ENCODE results near the gene SFT2D2. TPM values are rescaled to one million over a fixed set of nuclear protein-coding genes. Genes with fewer than 3 reads are reported as not detected.
A peak's percentile ranks its signal among the peaks of the same experiment; 100 is the strongest.

Gene SFT2D2
- total and polyA plus RNA-seq, 10 donors = 6.1 to 97.1 (median 61.3) TPM

- H3K36me3 ChIP-seq = peaks cover 0 to 100% (median 56%) of the 10 kb centered on the region in 6 donors
- no peaks in the 10 kb centered on the region for H3K9me3 ChIP-seq
- no peak for DNase-seq
- H3K4me1 ChIP-seq = peaks cover 2 to 53% (median 23%) of the 10 kb centered on the region in 6 donors
- TF ChIP-seq POLR2A (IDR thresholded peaks at IDR 0.05) (no peak), POLR2AphosphoS5 (IDR thresholded peaks at IDR 0.05) (no peak), CTCF (IDR thresholded peaks at IDR 0.05 in 8 of 11, conservative IDR thresholded peaks at IDR 0.05 in 3 of 11) (no peak)
- H3K27me3 ChIP-seq (replicated peaks in 1 of 7) = no peaks in the 10 kb centered on the region
- 90 to 97% (median 93%) methylated on average over 3 of the region's 3 CpGs for WGBS, 5 donors
- intact Hi-C loops (cut with DNase I; ENCODE audit: low total_unique reads) = no loop called here
- no peak overlapping the region for H3K4me3 ChIP-seq
- peak overlapping the region in 3 of 8 donors; percentile 0 to 73 (median 71) for H3K27ac ChIP-seq
These were observed 19.2 kb downstream of the SFT2D2 start for GRCh38 chr1:168245042-168245441.

- Histone ChIP-seq H3K36me3 (peaks cover 0 to 100% (median 63%) of the 10 kb centered on the region in 6 donors), H3K27me3 (replicated peaks in 1 of 7) (no peaks in the 10 kb centered on the region), H3K4me3 (no peak overlapping the region), H3K4me1 (peaks cover 2 to 55% (median 26%) of the 10 kb centered on the region in 6 donors), H3K27ac (no peak overlapping the region), H3K9me3 (no peaks in the 10 kb centered on the region)
- TF ChIP-seq POLR2AphosphoS5 (IDR thresholded peaks at IDR 0.05) (no peak), POLR2A (IDR thresholded peaks at IDR 0.05) (no peak), CTCF (IDR thresholded peaks at IDR 0.05 in 8 of 11, conservative IDR thresholded peaks at IDR 0.05 in 3 of 11) (no peak)
- intact Hi-C loops (cut with DNase I; ENCODE audit: low total_unique reads) = no loop called here
- WGBS, 5 donors = 90 to 96% (median 93%) methylated on average over 5 of the region's 5 CpGs
- no peak for DNase-seq
These were observed 20.7 kb downstream of the SFT2D2 start for GRCh38 chr1:168246506-168246905.

GRCh38 chr1:168252204-168252733, 26.5 kb downstream of the SFT2D2 start:
- 83 to 91% (median 87%) methylated on average over 3 of the region's 3 CpGs for WGBS, 5 donors
- H3K4me3 ChIP-seq = no peak overlapping the region
- H3K9me3 ChIP-seq = peaks cover 0 to 25% (median 21%) of the 10 kb centered on the region in 8 donors
- H3K27ac ChIP-seq = no peak overlapping the region
- H3K4me1 ChIP-seq = peaks cover 0 to 10% (median 3%) of the 10 kb centered on the region in 6 donors
- no peak for TF ChIP-seq POLR2A (IDR thresholded peaks at IDR 0.05)
- TF ChIP-seq POLR2AphosphoS5 (IDR thresholded peaks at IDR 0.05) = no peak
- TF ChIP-seq CTCF (IDR thresholded peaks at IDR 0.05 in 8 of 11, conservative IDR thresholded peaks at IDR 0.05 in 3 of 11) = no peak
- H3K27me3 ChIP-seq (replicated peaks in 1 of 7) = no peaks in the 10 kb centered on the region
- peaks cover 0 to 99% (median 34%) of the 10 kb centered on the region in 6 donors for H3K36me3 ChIP-seq
- intact Hi-C loops (cut with DNase I; ENCODE audit: low total_unique reads) = no loop called here
- DNase-seq = no peak

- WGBS, 5 donors = 93 to 99% (median 95%) methylated on average over 2 of the region's 2 CpGs
- no peak for DNase-seq
- no peak for TF ChIP-seq POLR2AphosphoS5 (IDR thresholded peaks at IDR 0.05)
- no peak for TF ChIP-seq POLR2A (IDR thresholded peaks at IDR 0.05)
- TF ChIP-seq CTCF (IDR thresholded peaks at IDR 0.05 in 8 of 11, conservative IDR thresholded peaks at IDR 0.05 in 3 of 11) = no peak
- intact Hi-C loops (cut with DNase I; ENCODE audit: low total_unique reads) = no loop called here
- no peak overlapping the region for H3K4me3 ChIP-seq
- peaks cover 0 to 26% (median 21%) of the 10 kb centered on the region in 8 donors for H3K9me3 ChIP-seq
- H3K36me3 ChIP-seq = peaks cover 0 to 84% (median 11%) of the 10 kb centered on the region in 6 donors
- no peaks in the 10 kb centered on the region for H3K27me3 ChIP-seq (replicated peaks in 1 of 7)
- H3K4me1 ChIP-seq = peaks cover 0 to 14% (median 2%) of the 10 kb centered on the region in 6 donors
- no peak overlapping the region for H3K27ac ChIP-seq
These were observed 30.4 kb downstream of the SFT2D2 start for GRCh38 chr1:168256164-168256563.
